Ishikawa (cell line): Measurements from ENCODE around the gene IL11RA.

ENCODE experiments used
- CEBPB ChIP-seq: IDR thresholded peaks from 2 replicates; pipeline ENCODE4 v1.6.1; 2012
- CREB1 ChIP-seq: IDR thresholded peaks from 2 replicates; pipeline ENCODE4 v1.6.1; 2012; ENCODE audit warnings: low read depth
- EGR1 ChIP-seq: IDR thresholded peaks from 2 replicates; pipeline ENCODE4 v1.6.1; 2012
- EP300 ChIP-seq: IDR thresholded peaks from 2 replicates; pipeline ENCODE4 v1.6.1; 2012; ENCODE audit warnings: borderline replicate concordance
- FOXM1 ChIP-seq: IDR thresholded peaks from 2 replicates; pipeline ENCODE4 v1.6.1; 2012; ENCODE audit warnings: low read depth, borderline replicate concordance
- NFIC ChIP-seq: IDR thresholded peaks from 2 replicates; pipeline ENCODE4 v1.6.1; 2012
- RAD21 ChIP-seq: IDR thresholded peaks from 2 replicates; pipeline ENCODE4 v1.6.1; 2012; ENCODE audit warnings: low read depth
- TAF1 ChIP-seq: IDR thresholded peaks from 2 replicates; pipeline ENCODE4 v1.6.1; 2012; ENCODE audit warnings: low read depth, mild to moderate bottlenecking
- TCF12 ChIP-seq: IDR thresholded peaks from 2 replicates; pipeline ENCODE4 v1.6.1; 2012; ENCODE audit warnings: low read depth
- TEAD4 ChIP-seq: IDR thresholded peaks from 2 replicates; pipeline ENCODE4 v1.6.1; 2012
- YY1 ChIP-seq: IDR thresholded peaks from 2 replicates; pipeline ENCODE4 v1.6.1; 2012; ENCODE audit warnings: low read depth
- ZBTB7A ChIP-seq: IDR thresholded peaks from 2 replicates; pipeline ENCODE4 v1.6.1; 2012; ENCODE audit warnings: low read depth
- TF ChIP-seq, protein P1 (sequence below): IDR thresholded peaks from 2 replicates; pipeline ENCODE4 v1.6.1; 2012
- TF ChIP-seq, protein P2 (sequence below): IDR thresholded peaks from 2 replicates; pipeline ENCODE4 v1.6.1; 2012; ENCODE audit warnings: low read depth, mild to moderate bottlenecking
- TF ChIP-seq, protein P3 (sequence below): IDR thresholded peaks from 2 replicates; pipeline ENCODE4 v1.6.1; 2012

The IL11RA gene

DNA sequence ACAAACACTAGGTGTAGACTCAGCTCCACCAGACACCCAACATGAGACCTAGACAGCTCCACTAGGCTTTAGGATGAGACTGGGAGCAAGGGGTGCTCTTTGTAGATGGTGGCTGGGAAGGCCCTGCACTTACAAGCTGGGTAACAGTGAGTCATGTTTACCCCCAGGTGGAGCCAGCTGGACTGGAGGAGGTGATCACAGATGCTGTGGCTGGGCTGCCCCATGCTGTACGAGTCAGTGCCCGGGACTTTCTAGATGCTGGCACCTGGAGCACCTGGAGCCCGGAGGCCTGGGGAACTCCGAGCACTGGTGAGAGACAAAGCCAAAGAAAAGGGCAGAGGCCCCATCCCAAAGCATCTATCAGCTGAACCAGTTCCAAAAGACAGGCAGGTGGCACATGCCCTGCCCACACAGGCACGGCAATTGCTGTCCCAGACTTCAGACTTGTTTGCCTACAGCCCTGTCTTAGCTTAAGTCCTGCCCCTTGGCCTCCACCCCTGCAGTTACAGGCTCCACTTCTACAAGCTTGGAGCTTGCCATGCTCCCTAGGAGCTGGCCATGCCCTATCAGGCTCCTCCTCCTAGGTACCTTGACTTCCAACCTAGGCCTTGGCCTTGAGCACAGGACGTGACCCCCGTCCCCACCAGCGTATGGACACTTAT lies 7.7 kb downstream of the IL11RA start:
- TF ChIP-seq, protein P1, sequence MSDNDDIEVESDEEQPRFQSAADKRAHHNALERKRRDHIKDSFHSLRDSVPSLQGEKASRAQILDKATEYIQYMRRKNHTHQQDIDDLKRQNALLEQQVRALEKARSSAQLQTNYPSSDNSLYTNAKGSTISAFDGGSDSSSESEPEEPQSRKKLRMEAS = no peak
- no peak for TF ChIP-seq CEBPB

DNA sequence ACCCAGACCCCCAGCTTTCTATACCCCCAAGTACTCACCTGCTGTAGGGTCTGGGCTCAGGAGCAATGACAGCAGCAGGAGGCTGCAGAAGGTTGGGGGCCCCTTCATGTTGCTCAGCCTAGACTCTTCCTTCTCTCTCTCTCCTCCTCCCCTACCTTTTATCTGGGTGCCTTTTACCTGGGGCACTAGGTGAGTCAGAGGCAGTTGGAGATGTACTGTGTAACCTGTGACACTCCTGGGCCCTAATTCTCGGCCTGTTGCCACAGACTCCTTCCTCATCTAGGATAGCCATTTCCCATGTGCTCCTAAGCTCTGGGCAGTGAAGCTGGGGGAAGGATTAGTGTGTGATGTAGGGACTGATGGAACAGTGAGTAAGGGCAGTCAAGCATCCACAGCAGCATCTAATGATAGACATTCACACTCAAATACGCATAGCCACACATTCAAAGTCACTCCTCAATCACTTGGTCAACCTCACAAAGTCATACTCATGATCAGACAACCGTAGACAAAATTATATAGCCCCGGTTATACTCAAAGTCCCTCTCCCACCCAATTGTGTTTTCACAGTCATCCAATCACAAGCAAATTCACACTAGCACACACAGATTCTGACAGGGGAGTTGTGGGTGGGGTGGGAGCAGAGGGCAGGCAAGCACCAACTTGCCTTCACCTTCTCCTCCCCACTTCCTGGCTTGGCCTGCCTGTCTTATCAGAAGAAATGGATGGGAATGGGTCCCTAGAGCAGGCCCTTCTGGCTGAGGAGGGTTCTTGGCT lies 10.7 kb downstream of the IL11RA start, which contains the start of gene CCL27:
Gene CCL27 (minus strand): TSS at position 132 of the 777 bp plus-strand sequence. CDS start 24 bp downstream, at position 108.
- TF ChIP-seq NFIC (no peak), EGR1 (no peak), CREB1 (no peak), RAD21 (no peak), CEBPB (no peak), ZBTB7A (no peak), TEAD4 (no peak), YY1 (no peak), TAF1 (no peak), EP300 (no peak), TCF12 (no peak), FOXM1 (no peak)
- TF ChIP-seq, protein P2, sequence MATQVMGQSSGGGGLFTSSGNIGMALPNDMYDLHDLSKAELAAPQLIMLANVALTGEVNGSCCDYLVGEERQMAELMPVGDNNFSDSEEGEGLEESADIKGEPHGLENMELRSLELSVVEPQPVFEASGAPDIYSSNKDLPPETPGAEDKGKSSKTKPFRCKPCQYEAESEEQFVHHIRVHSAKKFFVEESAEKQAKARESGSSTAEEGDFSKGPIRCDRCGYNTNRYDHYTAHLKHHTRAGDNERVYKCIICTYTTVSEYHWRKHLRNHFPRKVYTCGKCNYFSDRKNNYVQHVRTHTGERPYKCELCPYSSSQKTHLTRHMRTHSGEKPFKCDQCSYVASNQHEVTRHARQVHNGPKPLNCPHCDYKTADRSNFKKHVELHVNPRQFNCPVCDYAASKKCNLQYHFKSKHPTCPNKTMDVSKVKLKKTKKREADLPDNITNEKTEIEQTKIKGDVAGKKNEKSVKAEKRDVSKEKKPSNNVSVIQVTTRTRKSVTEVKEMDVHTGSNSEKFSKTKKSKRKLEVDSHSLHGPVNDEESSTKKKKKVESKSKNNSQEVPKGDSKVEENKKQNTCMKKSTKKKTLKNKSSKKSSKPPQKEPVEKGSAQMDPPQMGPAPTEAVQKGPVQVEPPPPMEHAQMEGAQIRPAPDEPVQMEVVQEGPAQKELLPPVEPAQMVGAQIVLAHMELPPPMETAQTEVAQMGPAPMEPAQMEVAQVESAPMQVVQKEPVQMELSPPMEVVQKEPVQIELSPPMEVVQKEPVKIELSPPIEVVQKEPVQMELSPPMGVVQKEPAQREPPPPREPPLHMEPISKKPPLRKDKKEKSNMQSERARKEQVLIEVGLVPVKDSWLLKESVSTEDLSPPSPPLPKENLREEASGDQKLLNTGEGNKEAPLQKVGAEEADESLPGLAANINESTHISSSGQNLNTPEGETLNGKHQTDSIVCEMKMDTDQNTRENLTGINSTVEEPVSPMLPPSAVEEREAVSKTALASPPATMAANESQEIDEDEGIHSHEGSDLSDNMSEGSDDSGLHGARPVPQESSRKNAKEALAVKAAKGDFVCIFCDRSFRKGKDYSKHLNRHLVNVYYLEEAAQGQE = no peak
- TF ChIP-seq, protein P1 = no peak
- TF ChIP-seq, protein P3, sequence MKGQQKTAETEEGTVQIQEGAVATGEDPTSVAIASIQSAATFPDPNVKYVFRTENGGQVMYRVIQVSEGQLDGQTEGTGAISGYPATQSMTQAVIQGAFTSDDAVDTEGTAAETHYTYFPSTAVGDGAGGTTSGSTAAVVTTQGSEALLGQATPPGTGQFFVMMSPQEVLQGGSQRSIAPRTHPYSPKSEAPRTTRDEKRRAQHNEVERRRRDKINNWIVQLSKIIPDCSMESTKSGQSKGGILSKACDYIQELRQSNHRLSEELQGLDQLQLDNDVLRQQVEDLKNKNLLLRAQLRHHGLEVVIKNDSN = no peak

DNA sequence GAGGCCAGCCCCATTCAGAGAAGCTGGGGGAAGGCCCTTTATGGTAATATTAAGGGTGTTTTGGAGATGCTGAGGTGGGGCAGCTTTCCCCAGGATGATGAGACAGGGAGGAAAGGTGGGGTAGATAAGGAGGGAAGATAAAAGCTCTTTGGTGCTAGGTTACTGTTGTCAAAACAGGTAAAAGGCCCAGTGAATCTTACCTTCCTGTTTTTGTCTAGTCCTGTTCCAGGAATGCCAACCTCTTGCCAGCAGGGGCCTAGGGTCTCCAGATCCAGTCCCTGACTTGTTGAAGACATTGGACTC lies 11.3 kb downstream of the IL11RA start:
- TF ChIP-seq TCF12 = no peak

DNA sequence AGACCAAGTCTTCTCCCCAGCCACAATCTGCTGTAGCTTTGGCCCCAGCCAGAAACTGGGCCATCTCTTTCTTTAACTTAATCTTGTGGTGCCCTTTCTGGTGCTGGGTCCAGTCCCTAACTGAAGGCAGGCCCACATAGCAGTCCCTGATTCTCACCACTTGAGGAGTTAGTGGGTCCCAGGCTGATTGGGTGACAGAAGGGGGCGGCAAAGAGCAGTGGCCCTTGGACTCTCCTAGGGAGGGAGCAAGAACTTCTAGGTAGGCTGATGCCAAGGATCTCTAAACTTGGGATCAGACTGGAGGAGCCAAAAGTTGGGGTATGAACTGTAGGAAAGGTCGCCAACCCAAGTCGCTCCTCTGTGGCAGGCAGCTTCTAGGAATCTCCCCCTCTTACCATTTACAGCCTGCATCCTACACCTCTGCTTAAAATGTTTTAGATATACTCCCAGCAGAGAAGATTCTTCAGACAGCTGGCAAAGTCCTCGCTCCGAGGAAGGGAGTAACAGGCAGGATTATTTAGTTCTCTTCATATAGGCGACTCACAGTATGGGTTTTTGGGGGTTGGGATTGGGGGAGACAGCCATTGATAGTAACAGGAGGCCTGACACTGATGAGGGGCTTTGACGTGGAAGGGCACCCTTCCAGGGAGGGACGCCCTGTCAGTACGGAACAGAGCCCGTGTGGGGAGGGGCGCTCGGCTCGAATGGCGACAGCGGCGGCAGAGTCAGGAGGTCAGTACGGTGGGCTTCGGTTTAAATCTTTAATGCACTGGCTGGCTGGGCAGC lies 12.5 kb downstream of the IL11RA start:
- TF ChIP-seq TEAD4 (no peak), RAD21 (peak; percentile 38; the same call in 1 of the 2 replicates), EGR1 (no peak)
- TF ChIP-seq, protein P1 = no peak

DNA sequence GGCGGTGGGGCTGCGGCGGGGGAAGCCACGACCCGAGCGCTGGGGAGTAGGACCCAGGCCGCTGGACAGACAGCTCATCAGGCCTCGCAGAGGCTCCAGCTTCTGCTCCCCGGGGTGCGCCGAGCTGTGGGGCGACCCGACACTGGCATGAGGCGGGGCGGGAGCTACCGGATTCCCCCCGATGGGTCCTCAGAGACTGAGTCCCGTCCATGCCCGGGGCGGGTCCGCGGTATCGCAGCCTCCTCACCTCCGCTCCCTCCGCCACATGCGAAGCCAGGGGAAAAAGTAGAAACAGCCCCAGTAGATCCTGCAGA lies 13.0 kb downstream of the IL11RA start:
- TF ChIP-seq CREB1 (no peak), YY1 (no peak), FOXM1 (no peak), CEBPB (no peak), TCF12 (no peak), EGR1 (no peak), TEAD4 (no peak), TAF1 (no peak), NFIC (no peak), EP300 (no peak), RAD21 (no peak), ZBTB7A (no peak)
- TF ChIP-seq, protein P3 = no peak
- TF ChIP-seq, protein P1 = no peak
- TF ChIP-seq, protein P2 = no peak
